ENCODE results near the gene TMCO4.

TMCO4 gene

GRCh38 chr1:19706136-19706535 is 93.6 kb downstream of the TMCO4 start (continued):
- TF ChIP-seq ZFHX2 (tag by site-specific recombination; conservative IDR thresholded peaks at IDR 0.05) (no peak), ZNF416 (tag by site-specific recombination; IDR thresholded peaks at IDR 0.05) (no peak), ZSCAN16 (tag by site-specific recombination; IDR thresholded peaks at IDR 0.05) (no peak), ZNF223 (tag by site-specific recombination; IDR thresholded peaks at IDR 0.05) (no peak), ZBTB48 (tag by site-specific recombination; IDR thresholded peaks at IDR 0.05) (no peak), ZNF174 (tag by site-specific recombination; IDR thresholded peaks at IDR 0.05) (no peak), TCF7L2 (IDR thresholded peaks at IDR 0.05; ENCODE audit: borderline replicate concordance, low read depth, low read length) (no peak), ZNF214 (tag by site-specific recombination; IDR thresholded peaks at IDR 0.05; ENCODE audit: borderline replicate concordance) (no peak), ZNF791 (tag by site-specific recombination; IDR thresholded peaks at IDR 0.05) (no peak), WT1 (tag by site-specific recombination; IDR thresholded peaks at IDR 0.05) (no peak)

GRCh38 chr1:19705464-19705863 is 94.3 kb downstream of the TMCO4 start:
- no peaks in the 10 kb centered on the region for H3K9me3 ChIP-seq (ENCODE audit: control insufficient read depth, insufficient read depth, low read depth, low read length)
- POLR2A ChIA-PET, result interaction anchor here (1.8 kb wide), 1 partner anchor 10 kb away, joined by 5 read pairs; no protein-coding TSS in a partner anchor
- H3K36me3 ChIP-seq (ENCODE audit: control insufficient read depth in 2 of 2, insufficient read depth in 1 of 2, low read length in 2 of 2), result no peaks in the 10 kb centered on the region
- TF ChIP-seq ZNF488 (tag by site-specific recombination; IDR thresholded peaks at IDR 0.05), result no peak
- CTCF ChIA-PET, result interaction anchor here (0.5 to 9.5 kb wide), 14 partner anchors 10 to 1001 kb away, joined by 3 to 140 read pairs (median 5); partner anchors contain the start of gene HTR6
- H3K27ac ChIP-seq (ENCODE audit: extremely low read depth, low read depth, low read length), result no peak overlapping the region
- H3K4me1 ChIP-seq (ENCODE audit: control insufficient read depth, insufficient read depth, low read length), result no peaks in the 10 kb centered on the region
- no peak overlapping the region for H3K4me3 ChIP-seq (ENCODE audit: low read depth, low read length)

- no peaks in the 10 kb centered on the region for H3K36me3 ChIP-seq (ENCODE audit: control insufficient read depth in 2 of 2, insufficient read depth in 1 of 2, low read length in 2 of 2)
- ChIA-PET CTCF (interaction anchor here (0.6 to 9.5 kb wide), 29 partner anchors 10 to 1000 kb away, joined by 3 to 140 read pairs (median 4); partner anchors contain the start of gene HTR6), POLR2A (interaction anchor here (1.1 to 1.8 kb wide), 2 partner anchors 11 to 177 kb away, joined by 3 to 5 read pairs; partner anchors contain the start of gene OTUD3)
- H3K27ac ChIP-seq (ENCODE audit: extremely low read depth, low read depth, low read length), result no peak overlapping the region
- no peaks in the 10 kb centered on the region for H3K4me1 ChIP-seq (ENCODE audit: control insufficient read depth, insufficient read depth, low read length)
- no peak overlapping the region for H3K4me3 ChIP-seq (ENCODE audit: low read depth, low read length)
- H3K9me3 ChIP-seq (ENCODE audit: control insufficient read depth, insufficient read depth, low read depth, low read length), result no peaks in the 10 kb centered on the region
- TF ChIP-seq ZSCAN30 (tag by site-specific recombination; IDR thresholded peaks at IDR 0.05), result no peak
- TF ChIP-seq ZNF621 (tag by site-specific recombination; IDR thresholded peaks at IDR 0.05), result no peak
- TF ChIP-seq ZNF2 (tag by site-specific recombination; IDR thresholded peaks at IDR 0.05), result 0 out of 2 replicates have a peak, but pooled peaks have one; percentile 49
- no peak for TF ChIP-seq ZNF202 (tag by site-specific recombination; IDR thresholded peaks at IDR 0.05; ENCODE audit: borderline replicate concordance)
- no peak for TF ChIP-seq SALL2 (tag by site-specific recombination; IDR thresholded peaks at IDR 0.05; ENCODE audit: borderline replicate concordance)
- TF ChIP-seq MYNN (tag by site-specific recombination; IDR thresholded peaks at IDR 0.05; ENCODE audit: borderline replicate concordance), result no peak
- no peak for TF ChIP-seq ZNF670 (tag by site-specific recombination; IDR thresholded peaks at IDR 0.05; ENCODE audit: low read depth)
- no peak for TF ChIP-seq SCRT1 (tag by site-specific recombination; IDR thresholded peaks at IDR 0.05; ENCODE audit: borderline replicate concordance)
- no peak for TF ChIP-seq KLF16 (tag by site-specific recombination; IDR thresholded peaks at IDR 0.05)
- no peak for TF ChIP-seq ZBTB11 (tag by site-specific recombination; conservative IDR thresholded peaks at IDR 0.05; ENCODE audit: low read depth)
- no peak for TF ChIP-seq ZNF248 (tag by site-specific recombination; IDR thresholded peaks at IDR 0.05)
- TF ChIP-seq ZNF626 (tag by site-specific recombination; IDR thresholded peaks at IDR 0.05), result no peak
- no peak for TF ChIP-seq ZBTB6 (tag by site-specific recombination; IDR thresholded peaks at IDR 0.05)
- no peak for TF ChIP-seq ZIC2 (tag by site-specific recombination; IDR thresholded peaks at IDR 0.05)
- no peak for TF ChIP-seq KLF9 (tag by site-specific recombination; IDR thresholded peaks at IDR 0.05; ENCODE audit: low read depth)
- TF ChIP-seq ZBTB20 (tag by site-specific recombination; IDR thresholded peaks at IDR 0.05), result no peak
- TF ChIP-seq SETDB1 (IDR thresholded peaks at IDR 0.05; ENCODE audit: insufficient read length, low read length), result no peak
- TF ChIP-seq OVOL3 (tag by site-specific recombination; IDR thresholded peaks at IDR 0.05), result no peak
Measured at GRCh38 chr1:19704247-19705113, 95.2 kb downstream of the TMCO4 start.
